Right renal cortex interstitium (tissue), 3 donors: Measurements from ENCODE around the gene LRRC25. TPM values are rescaled to one million over a fixed set of nuclear protein-coding genes. Genes with fewer than 3 reads are reported as not detected.
A peak's percentile ranks its signal among the peaks of the same experiment; 100 is the strongest.
"Not testable (repeated sequence)": the region's sequence is repeated elsewhere in the genome, so short reads cannot be mapped to it uniquely, and the experiment has no call there.

Experiments used
- DNase-seq, 3 donors: peaks; one replicate each; pipeline ENCODE4 v3.0.0-alpha.2; 2013; ENCODE audit warnings: low read depth in 3 of 3, low spot score in 2 of 3
- polyA plus RNA-seq, 3 donors: library from polyadenylated mRNA; unstranded; fragments of 120-200 nt; gene quantifications; one replicate each; pipeline ENCODE4 v1.2.1, GENCODE V29; 2013; ENCODE audit not compliant: insufficient read length in 3 of 3

LRRC25 gene
- polyA plus RNA-seq, 3 donors = 0.65 to 1.2 (median 0.85) TPM

DNA sequence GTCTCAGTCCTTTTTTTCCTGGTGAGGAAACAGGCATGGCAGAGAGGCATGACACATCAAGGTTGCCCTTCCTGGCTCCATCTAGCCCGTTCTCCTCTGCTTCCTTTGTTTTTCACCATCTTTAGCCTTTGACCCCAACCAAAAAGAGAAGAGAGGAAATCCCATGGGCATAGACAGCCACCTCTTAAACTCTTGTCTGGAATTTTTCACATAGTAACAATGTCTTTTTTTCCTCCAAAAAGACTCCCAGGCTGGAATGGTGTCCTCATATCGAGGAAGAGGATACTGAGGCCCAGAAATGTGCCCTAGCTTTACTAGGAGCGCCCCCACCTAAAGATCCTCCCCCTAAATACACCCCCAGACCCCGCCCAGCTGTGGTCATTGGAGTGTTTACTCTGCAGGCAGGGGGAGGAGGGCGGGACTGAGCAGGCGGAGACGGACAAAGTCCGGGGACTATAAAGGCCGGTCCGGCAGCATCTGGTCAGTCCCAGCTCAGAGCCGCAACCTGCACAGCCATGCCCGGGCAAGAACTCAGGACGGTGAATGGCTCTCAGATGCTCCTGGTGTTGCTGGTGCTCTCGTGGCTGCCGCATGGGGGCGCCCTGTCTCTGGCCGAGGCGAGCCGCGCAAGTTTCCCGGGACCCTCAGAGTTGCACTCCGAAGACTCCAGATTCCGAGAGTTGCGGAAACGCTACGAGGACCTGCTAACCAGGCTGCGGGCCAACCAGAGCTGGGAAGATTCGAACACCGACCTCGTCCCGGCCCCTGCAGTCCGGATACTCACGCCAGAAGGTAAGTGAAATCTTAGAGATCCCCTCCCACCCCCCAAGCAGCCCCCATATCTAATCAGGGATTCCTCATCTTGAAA lies 11.5 kb downstream of the LRRC25 start, which contains the start of gene GDF15:
Gene GDF15, plus strand, starts transcription at position 484 of the 868 bp plus-strand sequence. Its CDS starts 32 bp downstream, at position 516.
- DNase-seq = no peak

GRCh38 chr19:18385359-18385674 lies 12.1 kb downstream of the LRRC25 start:
- no peak for DNase-seq

DNA sequence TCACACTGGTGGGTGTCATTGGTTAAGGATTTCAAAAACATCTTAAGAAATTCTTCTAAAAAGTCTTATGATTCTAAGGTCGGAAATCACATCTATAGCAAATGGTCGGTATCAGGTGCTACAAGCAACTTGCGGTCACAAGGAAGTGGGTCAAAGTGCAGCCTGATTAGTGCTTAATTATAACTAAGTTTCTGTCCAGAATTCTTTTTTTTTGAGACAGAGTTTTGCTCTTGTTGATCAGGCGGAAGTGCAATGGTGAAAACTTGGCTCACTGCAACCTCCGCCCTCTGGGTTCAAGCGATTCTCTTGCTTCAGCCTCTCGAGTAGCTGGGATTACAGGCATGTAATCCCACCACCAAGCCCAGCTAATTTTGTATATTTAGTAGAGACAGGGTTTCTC lies 12.6 kb downstream of the LRRC25 start:
- DNase-seq = no peak

- DNase-seq = not testable (repeated sequence)
These were observed 13.8 kb downstream of the LRRC25 start for GRCh38 chr19:18383622-18384021.

GRCh38 chr19:18380843-18381242 lies 16.6 kb downstream of the LRRC25 start:
- no peak for DNase-seq

- no peak for DNase-seq
These were observed 17.3 kb downstream of the LRRC25 start for GRCh38 chr19:18379803-18380747.

- DNase-seq = no peak
These were observed 20.4 kb downstream of the LRRC25 start for GRCh38 chr19:18377026-18377425.

- peak in 2 of 3 donors; percentile 73 to 84 for DNase-seq
These were observed 23.4 kb downstream of the LRRC25 start for GRCh38 chr19:18373892-18374629.

DNA sequence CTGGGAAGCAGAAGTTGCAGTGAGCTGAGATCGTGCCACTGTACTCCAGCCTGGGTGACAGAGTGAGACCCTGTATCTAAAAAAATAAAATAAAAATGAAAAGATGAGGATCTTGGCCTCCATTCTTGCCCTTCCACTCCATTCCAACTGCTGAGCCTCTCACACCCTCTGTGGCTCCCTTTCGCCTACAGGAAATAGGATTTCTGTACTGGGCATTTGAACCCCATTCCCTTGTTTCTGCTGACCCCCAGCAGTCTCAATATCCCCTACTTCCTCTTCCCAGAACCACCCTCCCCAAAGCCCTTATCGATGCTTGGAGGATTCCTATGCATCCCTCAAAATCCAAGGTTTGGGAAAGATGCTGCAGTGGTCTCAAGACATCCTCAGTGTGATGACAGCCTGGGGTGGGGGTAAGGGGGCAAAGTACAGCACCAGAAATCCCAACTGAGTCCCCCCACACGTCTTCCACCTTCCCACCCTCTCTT lies 24.0 kb downstream of the LRRC25 start:
- no peak for DNase-seq

DNA sequence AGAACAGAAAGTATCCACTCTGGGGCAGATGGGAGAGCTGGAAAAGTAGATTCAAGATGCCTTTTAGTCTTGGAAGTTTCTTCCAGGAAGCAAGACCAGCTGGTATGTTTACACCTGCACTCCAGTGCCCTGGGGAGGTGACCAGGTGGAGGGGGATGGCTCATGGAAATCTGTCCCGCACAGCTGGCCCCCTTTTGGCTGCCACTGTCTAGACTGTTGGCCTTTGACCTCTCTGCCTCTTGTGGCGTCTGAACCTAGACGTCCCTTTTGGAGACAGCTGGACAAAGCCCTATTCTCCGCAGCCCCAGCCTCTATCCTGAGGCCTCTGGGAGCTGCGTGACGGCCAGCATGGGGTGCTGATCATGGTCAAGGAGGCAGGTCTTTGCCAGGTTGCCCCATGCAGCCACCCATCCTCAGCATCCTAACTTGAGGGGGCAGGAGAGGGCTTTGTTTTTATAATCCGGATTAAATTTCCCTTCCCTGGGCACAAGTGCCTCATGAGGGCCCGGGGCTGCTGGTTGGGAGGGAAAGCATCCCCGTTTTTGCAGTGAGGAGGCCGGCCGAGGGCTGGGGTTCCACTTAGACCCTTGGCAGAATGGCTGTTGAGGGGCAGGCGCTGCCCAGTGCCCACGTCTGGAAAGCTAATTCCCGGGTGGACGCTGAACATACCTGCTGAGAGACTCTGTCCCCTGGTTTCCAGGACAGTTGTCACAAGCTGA lies 28.8 kb downstream of the LRRC25 start:
- no peak for DNase-seq

DNA sequence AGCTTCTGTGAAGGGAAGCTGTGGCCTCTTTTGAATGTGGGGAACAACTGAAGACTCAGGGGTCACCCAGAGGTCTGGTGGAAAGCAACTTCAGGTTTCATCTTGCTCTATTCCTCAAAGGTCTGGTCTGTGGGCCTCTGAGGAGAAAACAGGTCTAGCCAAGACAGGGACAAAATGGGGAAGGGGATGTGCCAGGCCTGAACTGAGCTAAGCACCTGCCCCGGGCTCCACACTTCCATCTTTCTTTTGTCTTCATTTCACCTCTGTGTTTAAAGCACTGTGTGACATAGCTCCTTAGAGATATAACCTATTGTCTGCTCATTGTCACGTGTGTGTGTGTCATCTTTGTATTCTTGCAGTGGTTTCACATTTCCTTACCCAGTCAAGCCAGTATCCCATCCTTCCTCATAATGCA lies 31.4 kb downstream of the LRRC25 start:
- no peak for DNase-seq

- DNase-seq = peak; percentile 84 to 87 (median 86)
These were observed 32.4 kb downstream of the LRRC25 start for GRCh38 chr19:18364826-18365528.

- DNase-seq = not testable (repeated sequence)
These were observed 33.1 kb downstream of the LRRC25 start for GRCh38 chr19:18364277-18364825.

GRCh38 chr19:18363787-18364186 lies 33.6 kb downstream of the LRRC25 start:
- no peak for DNase-seq

DNA sequence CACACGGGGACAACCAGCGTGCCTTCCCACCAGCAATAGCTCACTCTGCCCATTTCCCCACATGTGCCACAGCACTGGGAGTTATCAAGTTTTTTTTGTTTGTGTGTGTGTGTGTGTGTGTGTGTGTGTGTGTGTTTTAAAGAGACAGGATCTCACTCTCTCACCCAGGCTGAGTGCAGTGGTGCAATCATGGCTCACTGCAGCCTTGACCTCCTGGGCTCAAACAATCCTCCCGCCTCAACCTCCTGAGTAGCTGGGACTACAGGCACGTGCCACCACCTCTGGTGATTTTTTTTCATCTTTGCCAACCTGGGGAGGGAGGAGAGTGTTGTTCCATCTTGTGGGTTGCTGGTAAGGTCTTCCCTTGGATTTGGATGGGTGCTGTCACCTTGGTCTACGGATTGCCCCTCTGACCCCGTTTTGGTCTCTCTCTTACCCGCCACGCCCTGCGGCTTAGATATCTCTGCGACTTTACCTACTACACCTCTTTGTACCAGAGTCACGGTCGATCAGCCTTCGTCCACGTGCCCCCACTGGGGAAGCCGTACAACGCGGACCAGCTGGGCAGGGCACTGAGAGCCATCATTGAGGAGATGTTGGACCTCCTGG lies 34.4 kb downstream of the LRRC25 start:
- no peak for DNase-seq

DNA sequence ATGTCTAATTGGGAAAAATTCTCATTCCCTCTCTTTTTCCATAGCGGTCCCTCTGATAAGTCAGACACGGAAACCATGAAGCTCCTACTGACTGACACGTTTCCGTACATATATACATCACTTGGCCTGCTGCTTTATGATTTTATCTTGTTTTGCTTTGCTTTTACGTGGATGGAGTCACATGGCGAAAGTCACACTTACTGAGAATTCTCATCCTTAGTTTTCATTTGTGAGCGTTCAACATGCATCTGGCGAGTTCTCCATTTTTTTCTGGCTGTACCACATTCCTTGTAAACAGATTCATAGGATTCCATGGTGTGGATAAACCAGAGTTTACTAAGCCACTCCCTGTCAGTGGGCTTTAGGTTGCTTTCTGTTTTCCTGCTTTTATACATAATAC lies 35.8 kb downstream of the LRRC25 start:
- DNase-seq = no peak

DNA sequence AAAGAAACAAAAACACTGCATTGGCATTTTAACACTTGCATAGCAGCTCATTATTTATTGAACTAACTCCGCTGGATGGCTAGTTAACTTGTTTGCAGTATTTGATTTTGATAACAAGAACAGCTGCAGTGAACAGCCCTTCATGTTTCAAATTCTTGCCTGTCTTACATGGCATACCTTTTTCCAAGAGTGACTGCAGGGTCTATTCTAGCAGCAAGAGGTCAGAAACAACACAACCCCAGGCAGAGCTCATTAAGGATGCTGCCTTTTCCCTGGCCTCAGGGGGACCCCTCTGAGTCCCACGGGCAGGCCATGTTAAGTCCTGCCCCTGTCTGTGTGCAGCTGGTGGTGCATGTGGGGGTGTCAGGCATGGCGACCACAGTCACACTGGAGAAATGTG lies 40.4 kb downstream of the LRRC25 start:
- no peak for DNase-seq

DNA sequence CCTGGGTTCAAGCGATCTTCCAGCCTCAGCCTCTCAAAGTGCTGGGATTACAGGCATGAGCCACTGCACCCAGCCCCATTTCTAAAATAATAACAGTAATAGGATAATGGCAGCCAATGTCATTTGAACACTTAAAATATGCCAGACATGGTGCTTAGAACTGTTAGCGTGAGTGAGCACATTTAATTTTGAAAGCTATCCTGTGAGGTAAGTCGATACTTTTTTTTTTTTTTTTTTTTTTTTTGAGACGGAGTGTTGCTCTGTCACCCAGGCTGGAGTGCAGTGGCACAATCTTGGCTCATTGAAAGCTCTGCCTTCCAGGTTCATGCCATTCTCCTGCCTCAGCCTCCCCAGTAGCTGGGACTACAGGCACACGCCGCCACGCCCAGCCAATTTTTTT lies 42.7 kb downstream of the LRRC25 start:
- not testable (repeated sequence) for DNase-seq
